GF-D8 (cell line): ENCODE data around the gene FBXL20.
"Not testable (repeated sequence)": the region's sequence is repeated elsewhere in the genome, so short reads cannot be mapped to it uniquely, and the experiment has no call there.

Experiments
- DNase-seq: peaks from one replicate; lab custom pipeline; 2025; lab: John Stamatoyannopoulos, UW

The FBXL20 gene

GRCh38 chr17:39328815-39329214 is 72.6 kb downstream of the FBXL20 start:
- DNase-seq: no peak

- DNase-seq: no peak
These were observed 74.3 kb downstream of the FBXL20 start for GRCh38 chr17:39327109-39327508.

- peak; percentile 77 for DNase-seq
These were observed 75.7 kb downstream of the FBXL20 start for GRCh38 chr17:39325528-39326240.

GRCh38 chr17:39318636-39319035 is 82.8 kb downstream of the FBXL20 start:
- DNase-seq: no peak

- DNase-seq: no peak
These were observed 94.8 kb downstream of the FBXL20 start for GRCh38 chr17:39306509-39307212.

- no peak for DNase-seq
These were observed 95.4 kb downstream of the FBXL20 start for GRCh38 chr17:39305978-39306377.

GRCh38 chr17:39304188-39304587 is 97.2 kb downstream of the FBXL20 start:
- no peak for DNase-seq

GRCh38 chr17:39294060-39294459 is 107.4 kb downstream of the FBXL20 start:
- DNase-seq: no peak

GRCh38 chr17:39292546-39292945 is 108.9 kb downstream of the FBXL20 start:
- not testable (repeated sequence) for DNase-seq

GRCh38 chr17:39286513-39286912 is 114.9 kb downstream of the FBXL20 start:
- not testable (repeated sequence) for DNase-seq

- no peak for DNase-seq
These were observed 116.7 kb downstream of the FBXL20 start for GRCh38 chr17:39284685-39285084.

GRCh38 chr17:39283896-39284295 is 117.5 kb downstream of the FBXL20 start:
- no peak for DNase-seq

GRCh38 chr17:39283098-39283497 is 118.3 kb downstream of the FBXL20 start:
- DNase-seq: no peak

GRCh38 chr17:39281806-39282205 is 119.6 kb downstream of the FBXL20 start:
- DNase-seq: no peak

GRCh38 chr17:39278246-39278645 is 123.2 kb downstream of the FBXL20 start:
- DNase-seq: not testable (repeated sequence)

- no peak for DNase-seq
These were observed 124.3 kb downstream of the FBXL20 start for GRCh38 chr17:39277110-39277509.

- DNase-seq: no peak
These were observed 125.3 kb downstream of the FBXL20 start for GRCh38 chr17:39276113-39276512.

- no peak for DNase-seq
These were observed 129.9 kb downstream of the FBXL20 start for GRCh38 chr17:39271546-39271945.

GRCh38 chr17:39270923-39271322 is 130.5 kb downstream of the FBXL20 start:
- DNase-seq: peak; percentile 10

GRCh38 chr17:39264119-39264518 is 137.3 kb downstream of the FBXL20 start:
- DNase-seq: no peak

- DNase-seq: no peak
These were observed 140.1 kb downstream of the FBXL20 start for GRCh38 chr17:39261286-39261685.

GRCh38 chr17:39252788-39253460 is 148.5 kb downstream of the FBXL20 start:
- no peak for DNase-seq

- DNase-seq: no peak
These were observed 149.4 kb downstream of the FBXL20 start for GRCh38 chr17:39251997-39252396.
